SIG-M5 (cell line): Measurements from ENCODE around the gene LDLRAD4.
"Not testable (repeated sequence)": the region's sequence is repeated elsewhere in the genome, so short reads cannot be mapped to it uniquely, and the experiment has no call there.

Source experiments
- DNase-seq: peaks from one replicate; lab custom pipeline; 2025; lab: John Stamatoyannopoulos, UW

Gene LDLRAD4

GRCh38 chr18:13246591-13246990 is 28.0 kb downstream of the LDLRAD4 start:
- DNase-seq, result no peak

DNA sequence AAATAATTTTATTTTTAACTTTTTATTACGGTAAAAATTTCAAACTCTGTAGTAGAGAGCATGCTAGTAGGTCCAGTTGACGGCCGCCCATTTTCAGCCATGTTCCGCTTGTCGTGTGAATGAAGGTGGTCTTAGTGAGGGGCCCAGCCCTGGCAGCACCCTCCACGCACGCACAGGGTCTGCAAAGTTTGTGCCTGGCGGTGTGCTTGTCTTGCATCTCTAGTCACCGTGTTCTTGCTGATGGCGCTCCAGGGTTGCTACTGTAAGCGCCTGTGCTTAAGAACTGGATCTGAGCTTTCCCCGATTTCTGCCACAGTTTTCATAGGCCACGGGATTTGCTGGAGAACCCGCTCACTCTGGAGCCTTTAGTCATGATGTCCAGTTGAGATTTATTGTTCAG is 28.9 kb downstream of the LDLRAD4 start:
- DNase-seq, result no peak

DNA sequence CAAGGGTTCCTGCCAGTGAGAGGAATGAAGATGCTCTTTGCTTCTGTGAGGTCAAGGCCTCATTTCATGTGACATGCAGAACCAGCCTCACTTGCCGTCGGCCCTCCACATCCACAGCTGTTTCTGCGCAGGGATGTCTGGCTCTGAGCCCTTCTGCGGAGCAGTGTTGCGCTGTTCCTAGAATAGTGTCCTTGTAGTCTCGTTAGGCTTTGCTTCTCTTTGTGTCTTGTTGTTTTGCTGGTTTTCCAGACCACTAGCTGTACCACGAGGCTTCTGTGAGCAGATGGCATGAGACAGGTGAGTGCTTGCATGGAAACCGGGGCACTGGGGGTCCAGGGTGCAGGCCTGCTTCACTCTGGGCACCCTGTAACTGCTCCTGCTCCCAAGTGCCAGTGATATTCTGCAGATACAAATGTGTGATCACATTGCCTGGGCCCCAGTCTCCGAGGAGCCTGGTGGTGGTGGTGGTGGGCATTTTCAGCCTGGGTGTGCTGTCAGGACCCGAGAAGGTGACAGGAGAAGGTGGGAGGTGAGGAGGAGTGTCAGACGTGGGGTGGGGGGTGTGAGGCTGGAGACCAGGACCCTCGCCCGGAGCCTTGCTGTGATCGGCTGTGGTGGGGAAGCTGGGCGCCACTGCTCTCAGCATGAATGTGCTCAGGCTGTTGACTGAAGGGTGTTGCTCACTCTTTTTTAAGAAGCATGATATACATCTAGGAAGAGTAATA is 34.3 kb downstream of the LDLRAD4 start:
- no peak for DNase-seq

DNA sequence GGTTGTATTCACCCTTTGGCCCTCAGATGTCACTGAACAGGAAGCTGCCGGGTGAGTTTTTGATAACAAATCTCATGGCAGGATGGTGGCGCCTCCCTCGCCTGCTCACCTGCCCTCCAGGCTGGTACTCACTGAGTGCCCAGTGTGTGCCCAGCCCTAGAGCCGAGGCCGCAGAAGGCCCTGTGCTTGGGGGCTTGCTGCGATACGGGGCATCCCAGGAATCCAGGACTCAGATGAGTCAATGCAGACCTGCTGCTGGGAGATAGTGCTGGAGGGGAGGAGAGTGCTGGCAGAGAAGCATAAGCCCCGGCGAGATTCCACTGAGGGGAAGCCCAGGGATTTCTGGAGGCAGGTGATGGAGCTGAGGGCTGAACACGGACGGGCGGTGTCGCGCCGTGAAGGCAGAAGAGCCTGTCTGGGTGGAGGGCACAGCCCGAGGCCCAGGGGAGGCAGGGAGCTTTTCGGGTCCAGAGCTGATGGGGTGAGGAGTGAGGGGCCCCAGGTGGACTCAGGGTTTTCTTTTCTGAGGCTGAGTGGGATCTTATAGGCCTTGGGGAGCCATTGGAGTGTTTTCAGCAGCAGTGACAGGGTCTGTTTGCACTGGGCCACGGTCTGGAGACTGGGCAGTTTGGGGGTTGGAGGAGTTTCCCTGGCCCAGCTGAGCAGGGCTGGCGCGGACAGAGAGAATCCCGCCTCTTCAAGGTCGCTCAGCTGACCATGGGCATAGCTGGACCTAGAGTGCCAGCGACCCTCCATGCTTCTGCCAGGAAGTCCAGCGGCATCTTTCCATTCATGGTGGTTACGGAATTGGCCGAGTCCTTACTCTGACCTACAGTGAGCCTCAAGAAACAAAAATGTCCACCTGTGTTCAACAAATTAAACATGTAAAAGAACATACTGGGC is 35.5 kb downstream of the LDLRAD4 start:
- DNase-seq, result no peak

GRCh38 chr18:13254971-13255927 is 36.7 kb downstream of the LDLRAD4 start:
- DNase-seq, result no peak

DNA sequence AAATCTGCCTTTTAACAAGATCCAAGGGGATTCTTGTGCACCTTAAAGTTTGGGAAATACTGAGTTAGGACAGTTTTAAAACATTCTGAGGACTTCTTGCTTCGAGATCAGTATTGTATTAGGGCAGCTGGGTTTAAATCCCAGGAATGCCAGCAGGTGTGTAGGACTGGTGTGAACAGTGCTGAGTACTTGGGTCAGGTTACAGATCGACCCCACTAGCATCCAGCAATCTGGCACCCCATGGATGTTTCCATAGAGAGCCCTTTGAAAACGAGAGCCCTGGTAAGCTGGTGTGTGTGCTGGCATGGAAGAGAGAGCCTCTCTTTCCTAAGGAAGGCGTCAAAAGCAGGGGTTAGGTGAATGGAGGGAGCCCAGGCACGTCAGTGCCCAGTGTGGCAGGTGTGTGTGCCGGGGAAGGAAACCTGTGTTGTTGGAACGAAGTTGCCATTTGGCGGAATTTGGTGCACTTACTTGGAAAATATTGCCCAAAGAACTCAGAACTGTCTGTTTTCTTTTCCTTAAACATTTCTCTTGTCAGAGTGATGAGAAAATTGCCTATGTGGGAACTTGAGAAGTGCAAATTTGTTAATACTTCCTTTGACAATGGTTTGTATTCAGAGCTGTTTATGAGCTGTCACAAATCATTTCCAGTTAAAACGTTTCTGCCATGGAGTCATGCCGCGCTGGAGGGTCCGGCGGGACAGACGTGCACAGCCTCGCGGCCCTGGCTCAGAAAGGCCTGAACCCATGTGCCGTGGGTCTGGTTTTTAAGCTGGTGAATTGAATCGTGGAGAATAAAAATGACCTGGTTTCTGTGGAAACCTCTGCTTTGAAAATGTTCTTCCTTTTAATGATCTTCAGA is 38.1 kb downstream of the LDLRAD4 start:
- no peak for DNase-seq

DNA sequence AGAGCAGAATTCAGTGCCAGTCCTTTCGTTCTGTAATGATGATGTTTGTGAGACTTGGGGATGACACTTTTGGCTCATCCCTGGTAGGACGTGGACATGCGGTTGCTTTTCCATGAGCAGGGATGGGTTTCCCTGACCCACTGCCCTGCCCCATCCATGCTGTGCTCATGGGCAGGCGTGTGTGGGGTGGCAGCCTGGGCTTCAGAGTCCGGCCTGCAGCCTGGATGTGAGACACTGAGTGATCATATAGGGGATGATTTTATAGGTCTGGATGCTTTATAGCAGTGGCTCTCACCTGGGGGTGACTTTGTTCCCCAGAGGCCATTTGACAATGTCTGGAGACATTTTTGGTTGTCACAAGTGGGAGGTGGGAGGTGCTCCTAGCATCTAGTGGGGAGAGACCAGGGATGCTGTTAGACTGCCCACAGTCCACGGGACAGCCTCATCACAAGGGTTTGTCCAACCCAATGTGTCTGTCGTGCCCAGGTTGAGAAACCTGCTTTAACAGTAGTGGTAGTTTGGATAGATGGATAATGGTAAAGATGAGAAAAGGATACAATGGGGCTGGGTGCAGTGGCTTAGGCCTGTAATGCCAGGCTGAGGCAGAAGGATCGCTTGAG is 38.9 kb downstream of the LDLRAD4 start:
- DNase-seq, result no peak

DNA sequence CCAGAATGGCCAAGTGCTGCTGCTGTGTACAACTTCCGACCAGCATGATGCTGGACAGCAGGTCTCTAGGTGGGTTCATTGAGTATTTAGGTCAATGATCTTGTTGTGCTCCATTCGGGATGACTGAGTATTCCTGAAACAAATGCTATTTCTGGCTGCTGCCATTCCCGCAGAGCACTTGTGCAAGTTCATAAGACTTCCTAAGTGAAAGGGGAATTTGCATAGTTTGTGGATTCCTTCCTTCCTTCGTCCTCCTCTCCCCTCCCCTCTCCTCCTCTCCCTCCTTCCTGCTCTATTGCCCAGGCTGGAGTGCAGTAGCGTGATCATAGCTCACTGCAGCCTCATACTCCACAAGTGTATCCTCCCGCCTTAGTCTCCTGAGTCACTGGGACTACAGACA is 40.4 kb downstream of the LDLRAD4 start:
- no peak for DNase-seq

- DNase-seq, result no peak
Measured at GRCh38 chr18:13259701-13260100, 41.1 kb downstream of the LDLRAD4 start.

- DNase-seq, result no peak
Measured at GRCh38 chr18:13260197-13260934, 41.8 kb downstream of the LDLRAD4 start.

GRCh38 chr18:13260935-13261640 is 42.5 kb downstream of the LDLRAD4 start:
- DNase-seq, result no peak

DNA sequence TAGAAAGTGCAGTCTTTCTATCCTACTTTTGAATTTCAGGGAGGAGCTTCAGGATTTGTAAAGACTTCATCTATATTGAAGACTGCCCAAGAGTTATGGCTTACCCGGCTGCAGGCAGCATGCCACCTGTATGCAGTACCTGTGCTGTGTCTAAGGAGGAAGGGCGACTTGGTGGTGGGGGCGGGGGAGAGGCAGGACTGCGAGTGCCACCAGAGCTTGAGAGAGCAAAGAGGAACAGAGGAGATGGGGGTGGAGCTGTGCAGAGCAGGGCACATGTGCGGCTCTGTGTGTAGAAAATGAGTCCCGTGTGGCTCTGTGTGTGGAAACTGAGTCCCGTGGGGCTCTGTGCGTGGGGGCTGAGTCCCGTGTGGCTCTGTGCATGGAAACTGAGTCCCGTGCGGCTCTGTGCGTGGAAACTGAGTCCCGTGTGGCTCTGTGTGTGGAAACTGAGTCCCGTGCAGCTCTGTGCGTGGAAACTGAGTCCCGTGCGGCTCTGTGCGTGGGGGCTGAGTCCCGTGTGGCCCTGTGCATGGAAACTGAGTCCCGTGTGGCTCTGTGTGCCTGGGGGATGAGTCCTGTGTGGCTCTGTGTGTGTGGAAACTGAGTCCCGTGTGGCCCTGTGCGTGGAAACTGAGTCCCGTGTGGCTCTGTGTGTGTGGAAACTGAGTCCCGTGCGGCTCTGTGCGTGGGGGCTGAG is 43.2 kb downstream of the LDLRAD4 start:
- no peak for DNase-seq

- not testable (repeated sequence) for DNase-seq
Measured at GRCh38 chr18:13262358-13262680, 43.8 kb downstream of the LDLRAD4 start.

DNA sequence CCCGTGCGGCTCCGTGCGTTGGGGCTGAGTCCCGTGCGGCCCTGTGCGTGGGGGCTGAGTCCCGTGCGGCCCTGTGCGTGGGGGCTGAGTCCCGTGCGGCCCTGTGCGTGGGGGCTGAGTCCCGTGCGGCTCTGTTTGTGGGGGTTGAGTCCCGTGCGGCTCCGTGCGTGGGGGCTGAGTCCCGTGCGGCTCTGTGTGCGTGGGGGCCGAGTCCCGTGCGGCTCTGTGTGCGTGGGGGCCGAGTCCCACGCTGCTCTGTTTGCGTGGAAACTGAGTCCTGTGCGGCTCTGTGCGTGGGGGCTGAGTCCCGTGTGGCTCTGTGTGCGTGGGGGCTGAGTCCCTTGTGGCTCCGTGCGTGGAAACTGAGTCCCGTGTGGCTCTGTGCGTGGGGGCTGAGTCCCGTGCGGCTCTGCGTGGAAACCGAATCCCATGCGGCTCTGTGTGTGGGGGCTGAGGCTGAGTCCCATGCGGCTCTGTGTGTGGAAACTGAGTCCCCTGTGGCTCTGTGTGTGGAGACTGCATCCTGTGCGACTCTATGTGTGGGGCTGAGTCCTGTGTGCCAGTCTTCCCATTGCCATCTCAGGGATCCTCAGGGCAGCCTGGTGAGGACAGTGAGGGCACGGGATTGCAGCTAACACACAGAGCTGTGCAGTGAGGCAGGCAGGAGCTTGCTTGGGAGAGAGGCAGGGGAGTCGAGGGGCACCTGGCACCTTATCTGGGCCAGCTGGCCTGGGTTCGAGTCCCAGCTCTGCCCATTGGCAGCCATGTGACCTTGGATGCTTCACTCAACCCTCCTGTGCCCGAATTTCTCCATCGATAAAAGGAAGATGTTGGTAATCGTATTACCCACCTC is 44.5 kb downstream of the LDLRAD4 start:
- no peak for DNase-seq

GRCh38 chr18:13264091-13265007 is 45.8 kb downstream of the LDLRAD4 start:
- DNase-seq, result no peak

DNA sequence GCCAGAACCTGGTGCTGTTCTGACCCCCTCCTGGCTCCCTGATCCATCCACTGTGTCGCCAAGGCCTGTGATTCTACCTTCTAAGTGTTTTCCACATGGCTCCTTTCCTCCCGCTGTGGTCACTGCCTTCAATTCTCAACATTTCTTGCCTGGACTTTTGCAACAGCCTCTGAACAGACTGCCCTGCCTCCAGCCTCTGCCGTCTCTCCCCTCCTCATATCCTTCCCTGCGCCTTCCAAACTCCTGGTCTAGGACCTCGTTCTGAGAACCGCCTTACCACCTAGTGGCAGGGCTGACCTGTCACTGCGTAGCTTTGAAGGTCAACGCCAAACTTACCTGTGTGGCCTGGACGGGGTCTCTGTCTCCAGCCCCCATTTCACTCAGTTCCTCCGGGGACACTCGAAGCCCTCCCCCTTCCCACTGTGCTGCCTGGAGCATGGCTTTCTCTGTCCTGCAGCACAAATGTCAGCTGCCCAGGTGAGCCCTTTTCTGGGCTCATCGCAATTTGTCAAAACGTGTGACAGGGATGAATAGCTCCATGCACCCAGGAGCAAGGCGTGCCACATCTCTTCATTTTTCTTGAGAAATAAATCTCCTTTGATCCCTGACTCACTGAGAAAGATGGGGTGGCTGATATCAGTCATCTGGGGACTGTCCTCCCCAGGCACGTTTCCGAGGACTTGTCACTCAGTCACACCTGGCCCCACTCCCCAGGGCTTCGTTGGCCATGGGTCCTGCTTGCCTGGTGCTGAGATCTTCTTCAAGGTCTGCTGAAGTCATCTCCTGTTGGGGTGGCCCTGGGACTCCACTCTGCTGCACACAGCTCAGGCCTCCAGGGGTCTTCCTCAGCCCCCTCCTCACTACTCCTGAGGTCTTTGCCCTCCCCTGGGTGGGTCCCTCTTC is 46.7 kb downstream of the LDLRAD4 start:
- DNase-seq, result no peak
